GM13977 (cell line): ENCODE results near the gene KIF26B.

Experiments
- DNase-seq: peaks from one replicate; pipeline ENCODE4 v3.0.0; 2012; ENCODE audit warnings: low spot score
- in situ Hi-C: fragments of 300-500 bp; cut with MboI; formaldehyde crosslinking; loops from one replicate; pipeline ENCODE4 v1.12.0; 2022; ENCODE audit warnings: low sequenced_read_pairs, low pct_unique_long_range_greater_than_20kb, mixed read lengths, inconsistent platforms; ENCODE audit not compliant: unreplicated experiment
- TF ChIP-seq, protein P1 (sequence below): IDR thresholded peaks from 2 replicates; pipeline ENCODE4 v1.5.1; 2012; ENCODE audit warnings: mild to moderate bottlenecking, control low read depth; ENCODE audit not compliant: insufficient read depth; ENCODE audit errors: extremely low read depth, missing control alignments

KIF26B gene

DNA sequence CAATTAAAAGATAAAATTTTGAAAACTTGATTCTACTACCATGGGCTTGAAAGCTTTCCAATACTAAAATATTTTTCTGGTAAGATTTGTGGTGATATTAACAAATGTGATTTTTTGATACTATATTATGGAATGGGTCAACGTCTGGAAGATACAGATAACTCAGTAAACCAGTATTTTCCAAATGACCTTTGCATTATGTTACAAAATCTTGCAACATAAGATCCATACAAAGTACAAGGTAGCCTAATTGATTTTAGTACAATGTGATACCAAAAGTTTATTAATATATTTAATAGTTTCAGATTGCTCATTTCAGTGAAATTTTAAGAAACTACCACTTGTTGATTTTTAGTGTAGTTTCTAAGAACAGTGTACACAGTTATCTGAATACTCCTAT lies 236.2 kb downstream of the KIF26B start:
- TF ChIP-seq, protein P1, sequence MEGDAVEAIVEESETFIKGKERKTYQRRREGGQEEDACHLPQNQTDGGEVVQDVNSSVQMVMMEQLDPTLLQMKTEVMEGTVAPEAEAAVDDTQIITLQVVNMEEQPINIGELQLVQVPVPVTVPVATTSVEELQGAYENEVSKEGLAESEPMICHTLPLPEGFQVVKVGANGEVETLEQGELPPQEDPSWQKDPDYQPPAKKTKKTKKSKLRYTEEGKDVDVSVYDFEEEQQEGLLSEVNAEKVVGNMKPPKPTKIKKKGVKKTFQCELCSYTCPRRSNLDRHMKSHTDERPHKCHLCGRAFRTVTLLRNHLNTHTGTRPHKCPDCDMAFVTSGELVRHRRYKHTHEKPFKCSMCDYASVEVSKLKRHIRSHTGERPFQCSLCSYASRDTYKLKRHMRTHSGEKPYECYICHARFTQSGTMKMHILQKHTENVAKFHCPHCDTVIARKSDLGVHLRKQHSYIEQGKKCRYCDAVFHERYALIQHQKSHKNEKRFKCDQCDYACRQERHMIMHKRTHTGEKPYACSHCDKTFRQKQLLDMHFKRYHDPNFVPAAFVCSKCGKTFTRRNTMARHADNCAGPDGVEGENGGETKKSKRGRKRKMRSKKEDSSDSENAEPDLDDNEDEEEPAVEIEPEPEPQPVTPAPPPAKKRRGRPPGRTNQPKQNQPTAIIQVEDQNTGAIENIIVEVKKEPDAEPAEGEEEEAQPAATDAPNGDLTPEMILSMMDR = no peak
- in situ Hi-C loops = no loop called here
- DNase-seq = no peak

DNA sequence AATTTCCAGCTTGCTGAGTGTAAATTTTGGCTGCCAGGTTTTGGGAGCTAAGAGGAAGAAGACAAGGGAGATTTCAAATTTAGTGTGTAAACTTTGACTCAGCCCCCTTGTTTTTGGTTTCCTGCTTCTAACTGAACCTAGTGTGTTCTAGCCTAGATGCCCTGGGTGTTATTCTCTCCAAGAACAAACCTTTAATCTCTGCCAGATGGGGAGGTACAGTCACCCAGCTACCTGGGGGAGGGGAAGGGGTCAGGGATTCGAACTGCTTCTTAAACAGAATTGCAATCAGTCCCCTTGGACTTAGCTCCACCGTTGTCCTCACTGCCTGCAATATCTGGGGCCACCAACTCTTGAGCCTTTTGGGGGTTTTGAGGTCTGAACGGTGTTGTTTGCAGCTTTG lies 238.9 kb downstream of the KIF26B start:
- in situ Hi-C loops = no loop called here
- TF ChIP-seq, protein P1 = no peak
- DNase-seq = no peak

DNA sequence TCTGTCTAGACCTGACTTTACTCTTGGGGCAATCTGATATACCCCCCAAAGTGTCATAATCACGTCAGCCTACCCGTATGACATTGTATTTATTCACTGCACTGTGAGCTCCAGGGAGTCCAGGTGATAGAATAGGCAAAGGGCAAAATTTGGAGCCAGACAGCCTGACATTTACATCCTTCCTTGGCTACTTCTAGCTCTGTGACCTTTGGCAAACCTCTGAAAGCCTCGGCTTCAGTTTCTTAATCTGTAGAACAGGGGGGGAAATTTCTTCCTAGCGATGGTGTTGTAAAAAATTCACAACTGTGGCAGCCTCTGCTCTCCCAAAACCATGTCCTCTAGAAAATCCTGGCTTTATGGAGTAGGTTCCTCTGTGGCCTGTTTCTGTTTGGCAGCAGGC lies 240.9 kb downstream of the KIF26B start:
- in situ Hi-C loops = no loop called here
- DNase-seq = no peak
- TF ChIP-seq, protein P1 = no peak

DNA sequence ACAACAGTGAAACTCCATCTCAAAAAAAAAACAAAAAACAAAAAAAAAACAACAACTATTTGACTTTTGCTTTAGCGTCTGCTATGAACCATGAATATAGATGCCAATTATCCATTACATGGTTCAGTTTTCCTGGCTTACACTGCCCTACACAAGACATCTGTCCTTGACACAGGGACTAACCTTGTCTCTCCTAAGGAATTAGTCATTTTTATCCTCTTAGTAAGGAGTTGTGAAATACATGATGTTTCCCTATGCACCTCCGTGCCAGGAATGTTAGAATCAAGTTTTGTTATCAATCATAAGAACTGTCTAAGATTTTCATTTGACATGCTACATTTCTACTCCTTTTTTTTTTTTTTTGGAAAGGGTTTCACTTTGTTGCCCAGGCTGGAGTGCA lies 241.8 kb downstream of the KIF26B start:
- in situ Hi-C loops = no loop called here
- TF ChIP-seq, protein P1 = no peak
- no peak for DNase-seq

DNA sequence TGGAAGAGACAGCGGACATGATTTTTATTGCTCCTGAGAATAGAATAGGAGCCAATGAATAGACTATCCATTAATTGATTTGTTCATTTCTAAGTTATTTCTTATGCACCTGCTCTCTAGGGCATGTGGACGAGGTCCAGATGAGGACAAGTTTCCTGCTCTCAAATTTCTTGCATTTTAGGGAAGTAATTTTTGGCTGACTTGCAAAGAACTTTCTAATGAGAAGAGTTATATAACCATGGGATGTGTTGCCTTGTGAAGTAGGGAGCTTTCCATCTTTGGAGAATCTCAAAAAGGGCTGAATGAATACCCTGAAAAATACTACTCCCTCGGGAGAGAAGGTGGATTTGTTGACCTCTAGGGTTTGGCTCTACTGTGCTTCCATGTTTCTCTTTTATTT lies 243.0 kb downstream of the KIF26B start:
- DNase-seq = no peak
- TF ChIP-seq, protein P1 = no peak
- in situ Hi-C loops = no loop called here

DNA sequence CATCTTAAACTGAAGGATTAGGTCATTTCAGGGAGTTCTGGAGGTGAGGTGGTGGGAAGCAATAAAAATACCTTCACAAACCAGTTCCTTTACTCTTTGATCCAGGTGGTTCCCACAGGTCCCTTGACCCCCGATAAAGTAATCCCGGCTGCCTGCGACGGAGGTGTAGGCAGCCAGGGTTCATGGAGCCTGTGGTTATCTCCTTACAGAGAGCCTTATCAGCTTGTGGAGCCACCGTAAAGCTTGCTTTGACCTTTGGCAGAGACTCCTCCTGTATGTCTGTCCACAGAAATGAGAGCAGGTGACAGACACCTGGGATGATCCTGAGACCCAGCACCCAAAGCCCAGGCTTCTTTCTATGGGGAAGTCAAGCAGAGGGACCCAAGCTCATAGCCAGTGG lies 243.4 kb downstream of the KIF26B start:
- TF ChIP-seq, protein P1 = no peak
- in situ Hi-C loops = no loop called here

More for the DNA sequence above, 243.4 kb downstream of the KIF26B start:
- no peak for DNase-seq
